A673 (cell line): ENCODE results near the gene TRIM10. TPM values are rescaled to one million over a fixed set of nuclear protein-coding genes. Genes with fewer than 3 reads are reported as not detected.

Source experiments
- BruUV-seq: library from RNA; stranded (reverse); fragments of 400-500 nt; replicated peaks from 2 replicates; lab custom pipeline; 2021; lab: Mats Ljungman, UMichigan
- CTCF ChIA-PET: fragments of 300-600 bp; sonication (Branson Sonifier 250); formaldehyde crosslinking; loops from one replicate; lab custom pipeline; 2022; ENCODE audit warnings: antibody characterized with exemption; lab: Charles Lee
- POLR2A ChIA-PET: fragments of 300-600 bp; sonication (Branson Sonifier 250); formaldehyde crosslinking; loops from one replicate; lab custom pipeline; 2022; ENCODE audit warnings: antibody characterized with exemption; ENCODE audit not compliant: low non-redundant PET; lab: Charles Lee
- DNase-seq: peaks from one replicate; pipeline ENCODE4 v3.0.0-alpha.2; 2015; ENCODE audit warnings: low spot score
- H3K27ac ChIP-seq: fragments of 200-600 bp; sonication (generic); 2 replicates; pipeline ENCODE4 v1.5.1; 2016; ENCODE audit warnings: mixed run types, low read depth, mild to moderate bottlenecking, mixed read lengths, antibody characterized with exemption, low read length; ENCODE audit not compliant: poor library complexity, severe bottlenecking
- H3K27me3 ChIP-seq: fragments of 200-600 bp; sonication (generic); replicated peaks from 2 replicates; pipeline ENCODE4 v1.6.1; 2017; ENCODE audit warnings: mixed run types, low read depth, mild to moderate bottlenecking, mixed read lengths, antibody characterized with exemption, low read length; ENCODE audit not compliant: insufficient read depth, poor library complexity
- H3K36me3 ChIP-seq: fragments of 200-600 bp; sonication (generic); 2 replicates; pipeline ENCODE4 v1.6.1; 2016; ENCODE audit warnings: mixed run types, mild to moderate bottlenecking, mixed read lengths, antibody characterized with exemption, low read length; ENCODE audit not compliant: insufficient read depth, poor library complexity, severe bottlenecking
- H3K4me1 ChIP-seq: fragments of 200-600 bp; sonication (generic); 2 replicates; pipeline ENCODE4 v1.6.1; 2017; ENCODE audit warnings: mixed run types, mild to moderate bottlenecking, mixed read lengths, antibody characterized with exemption, low read length; ENCODE audit not compliant: insufficient read depth, poor library complexity, severe bottlenecking
- H3K4me3 ChIP-seq: fragments of 200-600 bp; sonication (generic); 2 replicates; pipeline ENCODE4 v1.5.1; 2016; ENCODE audit warnings: low read depth, mixed run types, mild to moderate bottlenecking, mixed read lengths, low read length; ENCODE audit not compliant: poor library complexity, severe bottlenecking
- H3K9me3 ChIP-seq: fragments of 200-600 bp; sonication (generic); 2 replicates; pipeline ENCODE4 v1.6.1; 2016; ENCODE audit warnings: mixed run types, low read depth, mild to moderate bottlenecking, mixed read lengths, antibody characterized with exemption, low read length; ENCODE audit not compliant: poor library complexity, severe bottlenecking
- EZH2 ChIP-seq: fragments of 200-600 bp; sonication (generic); IDR thresholded peaks from 2 replicates; pipeline ENCODE4 v1.6.1; 2017; ENCODE audit warnings: borderline replicate concordance, low read depth, mild to moderate bottlenecking, mixed read lengths, antibody characterized with exemption, low read length; ENCODE audit not compliant: poor library complexity, severe bottlenecking
- intact Hi-C: fragments of 100-400 bp; cut with micrococcal nuclease; formaldehyde crosslinking; loops from one replicate; pipeline ENCODE4 v1.10.0; 2022; ENCODE audit not compliant: unreplicated experiment
- total RNA-seq: library from RNA; stranded (reverse); gene quantifications from 2 replicates; pipeline ENCODE4 v1.2.3, GENCODE V29; 2021
- TF ChIP-seq, protein P1 (sequence below): fragments of 300-800, 200-600 bp; sonication (generic); conservative IDR thresholded peaks from 2 replicates; pipeline ENCODE4 v1.5.1; 2017; ENCODE audit warnings: low read depth, mild to moderate bottlenecking, antibody characterized with exemption, low read length, moderate library complexity, mixed read lengths

TRIM10 gene
- total RNA-seq, 1 experiment from 2014 or later, result not detected

DNA sequence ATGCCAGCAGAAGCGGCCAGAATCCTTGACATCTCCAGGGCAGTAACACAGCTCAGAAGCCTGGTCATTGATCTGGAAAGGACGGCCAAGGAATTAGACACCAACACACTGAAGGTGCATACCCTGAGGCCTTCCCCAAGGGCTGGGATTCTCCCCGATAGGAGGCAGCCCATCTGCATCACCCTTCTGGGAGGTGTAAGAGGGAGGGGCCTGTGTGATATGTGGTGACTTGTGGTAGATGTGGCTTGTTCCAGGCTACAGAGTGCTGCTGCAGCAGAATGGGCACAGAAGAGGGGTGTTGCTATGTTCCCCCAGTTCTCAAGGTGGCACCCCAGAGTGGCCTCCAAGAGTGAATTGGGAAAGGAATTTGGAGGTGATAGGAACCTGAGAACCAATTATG lies 13.9 kb downstream of the TRIM10 start:
- Histone ChIP-seq H3K36me3 (no peaks in the 10 kb centered on the region), H3K4me1 (no peaks in the 10 kb centered on the region), H3K27ac (no peak overlapping the region), H3K4me3 (no peak overlapping the region), H3K27me3 (peaks cover 15% of the 10 kb centered on the region), H3K9me3 (no peaks in the 10 kb centered on the region)
- no TSS peak for BruUV-seq
- TF ChIP-seq EZH2, result no peak
- TF ChIP-seq, protein P1, sequence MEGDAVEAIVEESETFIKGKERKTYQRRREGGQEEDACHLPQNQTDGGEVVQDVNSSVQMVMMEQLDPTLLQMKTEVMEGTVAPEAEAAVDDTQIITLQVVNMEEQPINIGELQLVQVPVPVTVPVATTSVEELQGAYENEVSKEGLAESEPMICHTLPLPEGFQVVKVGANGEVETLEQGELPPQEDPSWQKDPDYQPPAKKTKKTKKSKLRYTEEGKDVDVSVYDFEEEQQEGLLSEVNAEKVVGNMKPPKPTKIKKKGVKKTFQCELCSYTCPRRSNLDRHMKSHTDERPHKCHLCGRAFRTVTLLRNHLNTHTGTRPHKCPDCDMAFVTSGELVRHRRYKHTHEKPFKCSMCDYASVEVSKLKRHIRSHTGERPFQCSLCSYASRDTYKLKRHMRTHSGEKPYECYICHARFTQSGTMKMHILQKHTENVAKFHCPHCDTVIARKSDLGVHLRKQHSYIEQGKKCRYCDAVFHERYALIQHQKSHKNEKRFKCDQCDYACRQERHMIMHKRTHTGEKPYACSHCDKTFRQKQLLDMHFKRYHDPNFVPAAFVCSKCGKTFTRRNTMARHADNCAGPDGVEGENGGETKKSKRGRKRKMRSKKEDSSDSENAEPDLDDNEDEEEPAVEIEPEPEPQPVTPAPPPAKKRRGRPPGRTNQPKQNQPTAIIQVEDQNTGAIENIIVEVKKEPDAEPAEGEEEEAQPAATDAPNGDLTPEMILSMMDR, result no peak
- intact Hi-C loops, result no loop called here
- no peak for DNase-seq
- POLR2A ChIA-PET, result no interaction called here
- CTCF ChIA-PET, result no interaction called here

DNA sequence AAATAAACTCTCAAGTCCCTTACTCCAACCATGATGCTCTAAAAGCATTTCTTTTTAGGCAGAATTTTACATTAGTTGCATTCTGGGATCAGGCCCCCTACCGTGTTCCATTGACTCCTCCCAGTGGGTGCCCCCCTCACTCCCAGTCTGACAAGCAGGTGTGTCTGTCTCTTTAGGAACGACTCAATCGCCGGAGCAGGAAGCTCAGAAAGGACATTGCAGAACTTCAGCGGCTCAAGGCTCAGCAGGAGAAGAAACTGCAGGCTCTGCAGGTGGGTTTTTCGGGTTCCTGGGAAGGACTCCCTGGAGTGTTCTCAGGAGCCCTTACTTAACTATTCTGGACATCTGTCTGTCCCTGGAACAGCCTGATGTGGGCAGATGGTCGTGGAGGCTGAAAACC lies 15.2 kb downstream of the TRIM10 start:
- ChIA-PET CTCF (interaction anchor here (1.6 kb wide), 1 partner anchor 14 kb away, joined by 3 read pairs; no protein-coding TSS in a partner anchor), POLR2A (no interaction called here)
- BruUV-seq, result no TSS peak
- H3K9me3 ChIP-seq, result no peaks in the 10 kb centered on the region
- no peak for DNase-seq
- intact Hi-C loops, result no loop called here
- no peaks in the 10 kb centered on the region for H3K36me3 ChIP-seq
- H3K4me1 ChIP-seq, result no peaks in the 10 kb centered on the region
- peaks cover 22% of the 10 kb centered on the region for H3K27me3 ChIP-seq
- no peak overlapping the region for H3K27ac ChIP-seq
- no peak for TF ChIP-seq EZH2
- TF ChIP-seq, protein P1, result no peak
- no peak overlapping the region for H3K4me3 ChIP-seq

DNA sequence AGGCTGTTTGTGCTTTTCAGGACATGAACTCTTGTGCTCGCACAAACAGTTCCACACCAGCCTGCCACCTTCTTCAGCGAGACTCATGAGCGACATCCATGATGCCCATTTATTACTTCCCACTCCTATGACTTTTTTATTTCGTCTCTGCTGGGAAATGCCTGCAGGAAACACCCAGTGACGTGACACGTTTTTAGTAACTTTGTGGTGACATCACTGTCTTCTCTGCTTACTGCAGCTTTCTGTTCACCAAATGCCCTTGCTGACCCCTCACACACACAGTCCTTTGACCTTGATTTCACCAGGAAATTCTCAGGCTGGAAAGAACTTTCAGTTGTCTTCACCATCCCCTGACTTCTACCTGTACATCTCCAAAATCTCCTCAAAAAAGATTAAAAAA lies 16.2 kb downstream of the TRIM10 start:
- no peak for DNase-seq
- peaks cover 22% of the 10 kb centered on the region for H3K27me3 ChIP-seq
- intact Hi-C loops, result no loop called here
- H3K9me3 ChIP-seq, result no peaks in the 10 kb centered on the region
- ChIA-PET CTCF (interaction anchor here (1.6 kb wide), 1 partner anchor 13 kb away, joined by 3 read pairs; no protein-coding TSS in a partner anchor), POLR2A (interaction anchor here (0.7 kb wide), 1 partner anchor 32 kb away, joined by 4 read pairs; no protein-coding TSS in a partner anchor)
- no peak for TF ChIP-seq EZH2
- TF ChIP-seq, protein P1, result no peak
- H3K36me3 ChIP-seq, result no peaks in the 10 kb centered on the region
- no TSS peak for BruUV-seq
- no peak overlapping the region for H3K27ac ChIP-seq
- no peaks in the 10 kb centered on the region for H3K4me1 ChIP-seq
- no peak overlapping the region for H3K4me3 ChIP-seq
